Measurements from ENCODE around the gene HECW1. TPM values are rescaled to one million over a fixed set of nuclear protein-coding genes. Genes with fewer than 3 reads are reported as not detected.

Gene HECW1
- total RNA-seq, 1 experiment from 2014 or later: 0.77 TPM

- ChIA-PET CTCF (no interaction called here), POLR2A (interaction anchor here (0.5 to 0.6 kb wide), 2 partner anchors 300 to 651 kb away, joined by 5 to 9 read pairs; partner anchors contain the start of gene MRPS24)
- Histone ChIP-seq H3K4me1 (ENCODE audit: control insufficient read depth, insufficient read depth, low read length) (no peaks in the 10 kb centered on the region), H3K9me3 (ENCODE audit: control insufficient read depth, insufficient read depth, low read depth, low read length) (no peaks in the 10 kb centered on the region), H3K27me3 (ENCODE audit: control insufficient read depth, insufficient read depth, low read length) (peaks cover 4% of the 10 kb centered on the region; the same call in 1 of the 2 replicates), H3K4me3 (ENCODE audit: low read depth in 2 of 2, low read length in 2 of 2) (no peak overlapping the region), H3K36me3 (ENCODE audit: control insufficient read depth, insufficient read depth, low read length) (no peaks in the 10 kb centered on the region), H3K27ac (ENCODE audit: low read length) (no peak overlapping the region)
- ATAC-seq: 0 out of 2 replicates have a peak, but pooled peaks have one; percentile 12
- in situ Hi-C loops (cut with HindIII; ENCODE audit: low pct_unique_long_range_greater_than_20kb, low sequenced_read_pairs): no loop called here
- BruUV-seq (replicated peaks): no TSS peak
- DNase-seq (ENCODE audit: low read depth, low spot score): no peak
- intact Hi-C loops (cut with micrococcal nuclease; ENCODE audit: unreplicated experiment): no loop called here
- TF ChIP-seq SIN3A (IDR thresholded peaks at IDR 0.05; ENCODE audit: borderline replicate concordance, insufficient read depth, low read depth, low read length) (no peak), REST (IDR thresholded peaks at IDR 0.05; ENCODE audit: insufficient read depth in 1 of 2, low read depth in 2 of 2, low read length in 1 of 2) (no peak), CTCF (IDR thresholded peaks at IDR 0.05) (no peak), TCF7L2 (IDR thresholded peaks at IDR 0.05; ENCODE audit: low read depth, low read length) (no peak), POLR2AphosphoS5 (IDR thresholded peaks at IDR 0.05; ENCODE audit: low read depth, low read length) (no peak)
Measured at GRCh38 chr7:43569424-43569823, 457.0 kb downstream of the HECW1 start.

GRCh38 chr7:43570688-43571365 is 458.4 kb downstream of the HECW1 start:
- Histone ChIP-seq H3K4me1 (ENCODE audit: control insufficient read depth, insufficient read depth, low read length) (no peaks in the 10 kb centered on the region), H3K27me3 (ENCODE audit: control insufficient read depth, insufficient read depth, low read length) (no peaks in the 10 kb centered on the region), H3K4me3 (ENCODE audit: low read depth in 2 of 2, low read length in 2 of 2) (no peak overlapping the region), H3K9me3 (ENCODE audit: control insufficient read depth, insufficient read depth, low read depth, low read length) (no peaks in the 10 kb centered on the region), H3K27ac (ENCODE audit: low read length) (no peak overlapping the region), H3K36me3 (ENCODE audit: control insufficient read depth, insufficient read depth, low read length) (no peaks in the 10 kb centered on the region)
- DNase-seq (ENCODE audit: low read depth, low spot score) (no peak), ATAC-seq (no peak)
- ChIA-PET CTCF (no interaction called here), POLR2A (no interaction called here)
- no peak for TF ChIP-seq POLR2AphosphoS5 (IDR thresholded peaks at IDR 0.05; ENCODE audit: low read depth, low read length)
- no peak for TF ChIP-seq SIN3A (IDR thresholded peaks at IDR 0.05; ENCODE audit: borderline replicate concordance, insufficient read depth, low read depth, low read length)
- TF ChIP-seq REST (IDR thresholded peaks at IDR 0.05; ENCODE audit: insufficient read depth in 1 of 2, low read depth in 2 of 2, low read length in 1 of 2): no peak
- no peak for TF ChIP-seq TCF7L2 (IDR thresholded peaks at IDR 0.05; ENCODE audit: low read depth, low read length)
- TF ChIP-seq CTCF (IDR thresholded peaks at IDR 0.05): no peak
- BruUV-seq (replicated peaks): no TSS peak
- intact Hi-C loops (cut with micrococcal nuclease; ENCODE audit: unreplicated experiment): no loop called here
- in situ Hi-C loops (cut with HindIII; ENCODE audit: low pct_unique_long_range_greater_than_20kb, low sequenced_read_pairs): no loop called here
